Retinal pigment epithelial cell (primary cell): Measurements from ENCODE around the gene KCNA3.

Experiments used
- DNase-seq: peaks from one replicate; pipeline ENCODE4 v3.0.0-alpha.2; 2010; ENCODE audit warnings: low read depth
- H3K4me3 ChIP-seq: 2 replicates; pipeline ENCODE4 v1.5.1; 2011; ENCODE audit warnings: mild to moderate bottlenecking, low read length, control low read depth, moderate library complexity
- CTCF ChIP-seq: conservative IDR thresholded peaks from 2 replicates; pipeline ENCODE4 v1.5.1; 2011; ENCODE audit warnings: low read depth, low read length, control low read depth, inconsistent platforms

The KCNA3 gene

GRCh38 chr1:110628323-110629105 is 46.2 kb downstream of the KCNA3 start:
- no peak for DNase-seq
- no peak for TF ChIP-seq CTCF
- H3K4me3 ChIP-seq = no peak overlapping the region

GRCh38 chr1:110627764-110628163 is 47.0 kb downstream of the KCNA3 start:
- TF ChIP-seq CTCF = no peak
- DNase-seq = no peak

GRCh38 chr1:110626889-110627288 is 47.9 kb downstream of the KCNA3 start:
- TF ChIP-seq CTCF = no peak

More at GRCh38 chr1:110627764-110628163, 47.0 kb downstream of the KCNA3 start:
- H3K4me3 ChIP-seq = no peak overlapping the region

More at GRCh38 chr1:110626889-110627288, 47.9 kb downstream of the KCNA3 start:
- H3K4me3 ChIP-seq = no peak overlapping the region
- no peak for DNase-seq
